ENCODE measurements around the gene WWOX. TPM values are rescaled to one million over a fixed set of nuclear protein-coding genes. Genes with fewer than 3 reads are reported as not detected.

Gene WWOX
- 12.2 to 17.5 TPM (median 12.9 TPM) in 5 replicates for total RNA-seq (2022; extraction: Qiagen RNA extraction; ENCODE audit: low read depth)

DNA sequence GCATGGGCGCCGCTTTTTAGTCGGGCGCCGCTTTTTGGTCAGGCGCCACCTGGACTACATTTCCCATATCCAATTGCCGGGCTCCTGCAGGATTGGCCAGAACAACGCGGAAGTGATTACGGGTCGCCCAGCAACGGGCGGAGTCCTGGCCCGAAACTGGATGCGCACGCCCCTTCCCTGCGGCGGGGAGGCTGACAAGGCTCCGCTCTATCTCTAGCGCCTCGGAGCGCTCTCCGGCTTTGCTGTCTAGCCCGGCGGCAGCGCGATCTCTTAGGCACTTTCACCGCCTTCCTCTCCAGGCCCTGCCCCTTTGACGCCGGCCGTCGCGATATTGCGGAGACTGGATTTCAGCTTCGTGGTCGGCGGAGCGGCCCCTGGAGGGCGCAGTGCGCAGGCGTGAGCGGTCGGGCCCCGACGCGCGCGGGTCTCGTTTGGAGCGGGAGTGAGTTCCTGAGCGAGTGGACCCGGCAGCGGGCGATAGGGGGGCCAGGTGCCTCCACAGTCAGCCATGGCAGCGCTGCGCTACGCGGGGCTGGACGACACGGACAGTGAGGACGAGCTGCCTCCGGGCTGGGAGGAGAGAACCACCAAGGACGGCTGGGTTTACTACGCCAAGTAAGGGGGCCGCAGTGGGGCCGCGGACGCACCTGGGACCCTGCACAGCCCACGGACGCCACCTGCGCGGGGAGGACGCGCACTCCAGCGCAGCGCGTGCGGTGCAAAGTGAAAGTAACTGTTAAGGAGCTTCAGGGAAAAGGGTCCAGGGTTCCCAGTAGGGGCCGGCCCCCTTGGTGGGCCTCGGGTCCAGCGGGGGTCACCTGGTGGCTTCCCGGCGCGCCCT lies at the start of gene WWOX:
Gene WWOX (plus strand): TSS at position 384 of the 841 bp plus-strand sequence.

Other genes with a start within 250 kb of the WWOX start
- not detected in 5 replicates for gene CLEC3A, start 77.1 kb upstream of the WWOX start, total RNA-seq (2022; extraction: Qiagen RNA extraction; ENCODE audit: low read depth)

Measured in A549 treated with CpdA at 1 μM for 4 hours (cell line).